Temporal lobe (tissue), 2 donors: ENCODE results near the gene SMTNL1. TPM values are rescaled to one million over a fixed set of nuclear protein-coding genes. Genes with fewer than 3 reads are reported as not detected.

Experiments used
- small RNA-seq: library from RNA; depleted of rRNA; stranded (forward); fragments of <200 nt; gene quantifications from one replicate; pipeline ENCODE3, GENCODE V24; 2014; ENCODE audit warnings: low replicate concordance
- total RNA-seq: library from RNA; depleted of rRNA; stranded (reverse); fragments of >200 nt; gene quantifications from one replicate; pipeline ENCODE4 v1.2.3, GENCODE V29; 2014

The SMTNL1 gene
- total RNA-seq, 1 donor from 2014 or later, result not detected

Small RNAs within 50 kb of the gene (small RNA-seq; reads per million reads assigned to genes)
- not detected for gene RN7SL605P

Other genes with a start within 250 kb of the SMTNL1 start
- gene TNKS1BP1, start 212.6 kb upstream of the SMTNL1 start, total RNA-seq, result 13.5 TPM
- gene SSRP1, start 201.7 kb upstream of the SMTNL1 start, total RNA-seq, result 45.2 TPM
- gene P2RX3, start 199.2 kb upstream of the SMTNL1 start, total RNA-seq, result not detected
- not detected for gene PRG3, start 156.4 kb upstream of the SMTNL1 start, total RNA-seq
- not detected for gene PRG2, start 146.9 kb upstream of the SMTNL1 start, total RNA-seq
- 6.1 TPM for gene SLC43A3, start 110.5 kb upstream of the SMTNL1 start, total RNA-seq
- gene RTN4RL2, start 77.1 kb upstream of the SMTNL1 start, total RNA-seq, result 1.2 TPM
- gene SLC43A1, start 21.9 kb upstream of the SMTNL1 start, total RNA-seq, result 1.2 TPM
- gene TIMM10, start 6.8 kb upstream of the SMTNL1 start, total RNA-seq, result 27.0 TPM
- gene UBE2L6, start 30.1 kb downstream of the SMTNL1 start, total RNA-seq, result 40.8 TPM
- 11.3 TPM for gene SERPING1, start 60.1 kb downstream of the SMTNL1 start, total RNA-seq
- 3.7 TPM for gene YPEL4, start 112.3 kb downstream of the SMTNL1 start, total RNA-seq
- 9.8 TPM for gene CLP1, start 120.2 kb downstream of the SMTNL1 start, total RNA-seq
- gene ZDHHC5, start 130.5 kb downstream of the SMTNL1 start, total RNA-seq, result 16.0 TPM
- gene MED19, start 174.6 kb downstream of the SMTNL1 start, total RNA-seq, result 24.1 TPM
- gene TMX2, start 175.0 kb downstream of the SMTNL1 start, total RNA-seq, result 38.4 TPM
- 44.0 TPM for gene SELENOH, start 203.9 kb downstream of the SMTNL1 start, total RNA-seq
- gene BTBD18, start 214.2 kb downstream of the SMTNL1 start, total RNA-seq, result not detected
- 134 TPM for gene CTNND1, start 224.2 kb downstream of the SMTNL1 start, total RNA-seq